GM18502 (cell line): ENCODE results near the gene ARMC9.
"Not testable (repeated sequence)": the region's sequence is repeated elsewhere in the genome, so short reads cannot be mapped to it uniquely, and the experiment has no call there.

ENCODE experiments used
- ATAC-seq: cut with Tn5 transposase; IDR thresholded peaks from one replicate; pipeline ENCODE4 v1.9.1; 2021; ENCODE audit warnings: mild to moderate bottlenecking; ENCODE audit not compliant: unreplicated experiment, poor library complexity

Gene ARMC9

DNA sequence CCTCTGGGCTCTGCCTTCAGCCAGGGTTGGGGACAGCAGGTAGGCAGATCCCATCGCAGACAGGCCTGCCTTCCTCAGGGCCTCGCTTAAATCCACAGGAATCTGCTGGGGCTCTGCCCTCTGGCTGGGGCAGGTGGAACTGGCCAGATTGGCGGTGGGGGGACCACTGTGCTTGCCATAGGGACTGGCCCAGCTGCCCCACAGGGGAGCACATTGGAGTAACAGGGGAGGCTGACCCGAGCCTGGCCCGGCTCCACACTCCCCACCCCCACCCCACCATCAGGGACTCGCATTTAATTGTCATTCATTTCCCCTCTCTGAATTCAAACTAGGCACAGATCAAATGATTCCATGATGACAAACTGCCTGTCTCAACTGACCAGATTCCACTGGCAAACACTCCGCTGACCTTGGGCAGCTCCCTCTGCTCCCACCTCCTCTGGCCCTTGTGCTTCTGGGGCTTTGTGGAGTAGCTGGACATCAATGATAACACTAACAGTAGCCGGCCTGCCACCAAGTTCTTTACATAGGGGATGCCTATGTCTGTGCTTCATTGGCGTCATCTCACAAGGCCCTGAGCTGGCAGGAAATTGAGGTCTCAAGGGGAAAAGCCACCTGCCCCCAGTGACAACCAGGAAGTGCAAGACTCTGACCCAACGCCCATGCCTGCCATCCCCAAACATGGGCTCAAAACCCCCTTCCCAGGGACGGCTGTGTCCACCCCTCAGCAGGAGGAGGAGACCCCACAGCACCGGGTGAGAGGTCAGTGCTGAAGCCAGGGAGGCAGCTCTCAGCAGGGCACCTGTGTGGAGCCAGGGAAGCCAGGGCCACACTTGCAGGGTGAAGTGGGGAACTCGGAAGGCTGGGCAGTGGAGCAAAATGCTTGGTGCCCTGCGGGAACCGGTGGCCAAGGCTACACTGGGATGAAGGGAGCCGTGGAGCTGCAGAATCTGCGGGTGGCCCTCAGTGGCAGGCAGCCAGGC is 195.0 kb downstream of the ARMC9 start:
- ATAC-seq, result peak; percentile 44

DNA sequence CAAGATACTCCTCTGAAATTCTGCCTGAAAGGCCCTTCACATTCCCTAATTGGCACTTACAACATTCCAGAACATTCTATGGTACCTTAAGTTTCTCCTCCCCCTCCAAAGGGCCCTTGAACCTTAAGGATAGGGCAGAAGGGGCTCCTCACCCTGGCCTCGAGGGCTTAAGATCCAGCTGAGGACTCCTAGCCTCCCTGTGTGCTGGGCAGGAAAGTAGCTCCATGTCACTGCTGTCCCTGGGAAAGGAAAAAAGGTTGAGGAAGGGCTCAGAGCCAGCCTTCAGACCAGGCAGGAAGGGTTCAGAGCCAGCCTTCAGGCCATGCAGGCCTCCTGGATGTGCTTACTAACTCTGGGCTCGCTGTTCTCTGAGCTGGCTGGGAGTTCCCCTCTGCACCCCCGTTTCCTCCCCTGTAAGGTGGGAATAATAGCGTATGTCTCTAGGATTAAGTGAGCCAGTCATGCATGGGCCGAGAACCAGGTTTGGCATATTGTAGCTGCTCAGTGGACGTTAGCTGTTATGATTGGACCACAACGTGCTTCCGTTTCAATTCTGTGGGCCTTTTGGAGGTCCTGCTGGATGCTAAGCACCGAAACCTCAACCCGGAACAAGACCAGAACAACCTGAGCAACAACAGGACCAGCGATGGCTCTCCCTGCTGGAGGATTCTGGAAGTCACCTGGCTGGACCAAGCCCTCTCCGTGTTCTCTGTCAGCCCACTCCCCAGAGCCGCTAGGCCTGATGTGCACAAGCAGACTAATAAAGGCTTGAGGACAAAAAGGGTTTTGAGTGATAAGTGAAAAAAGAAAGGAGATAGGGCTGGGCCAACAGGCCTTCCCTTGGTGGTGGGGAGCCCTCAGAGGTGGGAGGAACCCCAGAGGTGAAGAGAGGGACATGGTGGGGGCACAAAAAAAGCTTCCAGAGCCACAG is 196.0 kb downstream of the ARMC9 start:
- peak; percentile 64 for ATAC-seq

DNA sequence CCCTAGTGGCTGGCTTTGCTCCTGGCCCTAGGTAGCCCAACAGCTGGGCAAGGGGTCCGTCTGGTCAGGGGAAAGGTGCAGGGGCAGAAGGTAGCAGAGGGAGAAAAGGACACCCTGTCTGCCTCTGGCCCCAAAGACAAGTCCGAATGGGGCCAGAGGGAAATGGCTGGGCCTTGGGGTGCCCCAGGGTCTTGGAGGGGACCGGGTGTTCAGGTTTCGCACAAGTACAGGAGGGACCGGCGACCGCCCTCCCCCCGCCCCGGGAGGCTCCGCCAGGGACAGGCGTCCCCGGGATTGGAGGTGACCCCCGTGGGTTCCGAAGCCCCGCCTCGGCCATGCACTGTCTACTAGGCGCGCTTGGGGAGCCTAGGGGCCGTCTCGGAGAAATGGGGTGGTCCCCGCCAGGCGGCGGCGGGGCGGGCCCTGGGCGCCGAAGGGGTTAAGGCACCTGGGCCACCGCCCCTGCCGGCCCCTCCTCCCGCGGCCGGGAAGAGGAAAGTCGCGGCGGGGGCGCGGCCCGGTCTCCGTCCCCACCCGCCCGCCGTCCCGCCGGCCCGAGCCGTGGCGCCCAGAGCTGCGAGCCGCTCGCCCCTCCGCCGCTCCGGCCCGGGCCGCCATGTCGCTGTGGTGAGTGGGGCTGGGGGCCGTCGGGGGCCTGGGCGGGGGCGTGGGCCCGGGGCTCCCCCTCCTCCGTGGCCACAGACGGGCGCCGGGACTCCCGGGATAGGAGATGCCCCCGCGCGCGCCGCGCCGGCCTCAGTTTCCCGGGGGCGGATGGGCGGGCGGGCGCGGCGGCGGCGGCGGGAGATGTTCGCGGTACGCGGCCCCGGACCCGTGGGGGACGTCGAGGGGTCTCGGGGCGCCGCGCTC is 197.0 kb downstream of the ARMC9 start, which contains the start of gene B3GNT7:
Gene B3GNT7 (plus strand): TSS at position 523 of the 870 bp plus-strand sequence. CDS start 94 bp downstream, at position 617.
- no peak for ATAC-seq

DNA sequence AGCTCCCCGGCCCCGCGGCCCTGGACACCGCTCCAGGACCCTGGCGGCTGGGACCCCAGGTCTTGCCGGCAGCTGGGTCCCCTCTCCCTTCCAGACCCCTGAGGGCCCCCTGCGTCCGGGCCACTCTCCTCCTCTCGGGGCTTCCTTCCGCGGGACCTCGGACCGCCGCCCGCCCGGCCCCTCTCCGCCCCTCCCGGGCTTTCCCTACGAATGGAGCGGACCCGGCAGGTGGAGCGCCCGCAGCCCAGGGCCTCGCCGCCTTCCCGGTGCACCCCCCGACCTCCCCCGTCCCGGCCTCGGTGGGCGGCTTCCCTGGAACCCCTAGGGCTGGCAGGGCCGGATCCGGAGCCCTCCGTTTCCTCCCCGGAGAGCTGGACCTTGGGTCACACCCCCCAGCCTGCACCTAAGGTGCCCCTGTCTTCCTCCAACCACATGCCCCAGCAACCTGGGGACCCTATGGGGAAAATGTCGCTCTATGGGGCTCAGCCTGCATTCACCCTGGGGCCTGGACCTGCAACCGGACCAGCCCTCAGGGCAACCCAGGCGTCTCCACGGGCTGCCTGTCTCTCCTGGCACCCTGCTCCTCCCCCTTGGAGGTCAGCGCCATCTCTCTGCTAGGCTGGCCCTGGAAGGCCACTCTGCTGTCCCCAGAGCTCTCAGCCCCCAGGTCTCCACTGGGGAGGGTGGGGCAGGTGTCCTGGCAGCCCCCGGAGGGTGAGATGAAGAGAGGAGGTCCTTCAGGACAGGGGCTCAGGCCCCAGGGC is 197.8 kb downstream of the ARMC9 start:
- ATAC-seq, result no peak

DNA sequence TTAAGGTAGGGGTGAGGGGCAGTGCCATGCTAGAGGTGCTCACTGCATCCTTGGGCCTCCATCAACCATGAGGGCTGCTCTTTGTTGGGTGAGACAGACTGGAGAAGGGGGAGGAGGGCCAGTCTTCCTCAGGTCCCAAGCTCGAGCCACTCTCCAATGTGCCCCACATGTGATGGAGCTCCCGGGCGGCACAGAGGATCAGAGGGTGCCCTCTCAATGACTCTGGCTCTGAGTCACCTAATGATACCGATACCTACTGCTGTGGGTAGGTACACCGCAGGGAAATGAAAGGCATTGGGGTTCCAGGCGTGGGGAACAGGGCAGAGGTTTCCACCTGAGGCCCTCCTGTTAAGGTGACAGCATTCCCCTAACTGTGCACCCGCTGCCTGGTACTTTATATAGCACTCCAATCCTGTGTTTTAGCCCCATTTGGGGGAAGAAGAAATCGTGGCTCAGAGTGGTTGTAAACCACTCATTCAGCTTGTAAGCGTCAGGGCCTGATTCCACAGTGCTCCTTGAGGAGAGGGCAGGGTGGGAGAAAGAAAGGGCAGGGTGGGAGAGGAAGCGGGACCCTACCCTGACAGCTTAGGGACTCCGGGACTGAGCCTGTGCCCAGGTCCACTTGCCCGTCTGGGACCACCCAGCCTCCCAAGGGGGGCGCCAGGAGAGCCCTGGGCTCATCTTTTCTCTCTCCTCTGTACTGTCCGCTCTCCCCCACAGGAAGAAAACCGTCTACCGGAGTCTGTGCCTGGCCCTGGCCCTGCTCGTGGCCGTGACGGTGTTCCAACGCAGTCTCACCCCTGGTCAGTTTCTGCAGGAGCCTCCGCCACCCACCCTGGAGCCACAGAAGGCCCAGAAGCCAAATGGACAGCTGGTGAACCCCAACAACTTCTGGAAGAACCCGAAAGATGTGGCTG is 198.8 kb downstream of the ARMC9 start:
- ATAC-seq, result no peak

DNA sequence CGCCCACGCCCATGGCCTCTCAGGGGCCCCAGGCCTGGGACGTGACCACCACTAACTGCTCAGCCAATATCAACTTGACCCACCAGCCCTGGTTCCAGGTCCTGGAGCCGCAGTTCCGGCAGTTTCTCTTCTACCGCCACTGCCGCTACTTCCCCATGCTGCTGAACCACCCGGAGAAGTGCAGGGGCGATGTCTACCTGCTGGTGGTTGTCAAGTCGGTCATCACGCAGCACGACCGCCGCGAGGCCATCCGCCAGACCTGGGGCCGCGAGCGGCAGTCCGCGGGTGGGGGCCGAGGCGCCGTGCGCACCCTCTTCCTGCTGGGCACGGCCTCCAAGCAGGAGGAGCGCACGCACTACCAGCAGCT is 199.5 kb downstream of the ARMC9 start:
- no peak for ATAC-seq

DNA sequence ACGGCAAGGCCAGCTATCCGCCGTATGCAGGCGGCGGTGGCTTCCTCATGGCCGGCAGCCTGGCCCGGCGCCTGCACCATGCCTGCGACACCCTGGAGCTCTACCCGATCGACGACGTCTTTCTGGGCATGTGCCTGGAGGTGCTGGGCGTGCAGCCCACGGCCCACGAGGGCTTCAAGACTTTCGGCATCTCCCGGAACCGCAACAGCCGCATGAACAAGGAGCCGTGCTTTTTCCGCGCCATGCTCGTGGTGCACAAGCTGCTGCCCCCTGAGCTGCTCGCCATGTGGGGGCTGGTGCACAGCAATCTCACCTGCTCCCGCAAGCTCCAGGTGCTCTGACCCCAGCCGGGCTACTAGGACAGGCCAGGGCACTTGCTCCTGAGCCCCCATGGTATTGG is 200.2 kb downstream of the ARMC9 start:
- no peak for ATAC-seq

DNA sequence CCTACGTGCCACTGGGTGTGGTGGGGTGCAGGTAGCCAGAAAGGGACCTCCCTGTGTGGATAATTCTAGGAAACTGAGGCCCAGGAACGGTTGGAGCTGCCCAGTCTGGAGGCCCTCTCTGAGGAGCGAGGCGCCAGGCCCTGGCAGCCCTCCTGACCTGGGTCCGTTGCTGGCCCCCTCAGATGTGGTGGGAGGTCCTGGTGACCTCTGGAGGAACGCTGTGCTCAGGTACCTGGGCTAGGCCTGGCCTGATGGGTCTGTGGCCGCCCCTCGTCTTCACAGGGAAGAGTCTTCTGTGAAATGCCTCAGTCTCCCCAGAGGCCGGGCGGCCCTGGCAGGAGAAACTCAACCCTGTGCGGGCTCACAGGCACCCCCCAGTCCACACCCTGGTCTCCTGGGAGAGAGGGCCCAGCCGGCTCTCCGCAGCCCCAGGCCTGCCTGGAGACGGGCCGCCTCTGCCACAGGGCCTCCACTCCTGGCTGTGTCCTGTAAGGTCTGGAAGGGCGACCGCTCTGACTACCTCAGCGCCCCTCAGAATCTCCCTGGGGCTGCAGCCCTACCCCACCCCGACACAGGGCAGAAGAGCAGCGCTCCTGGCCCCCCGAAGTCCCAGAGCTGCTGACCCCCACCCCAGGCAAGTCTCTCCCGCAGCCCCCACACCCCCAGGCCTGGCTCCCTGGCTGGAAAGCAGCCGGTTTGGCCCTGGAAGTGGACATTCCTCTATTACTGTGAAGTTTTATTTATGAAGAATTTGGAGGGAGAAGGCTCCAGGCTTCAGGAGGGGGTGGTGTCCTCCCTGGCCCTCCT is 200.8 kb downstream of the ARMC9 start:
- ATAC-seq, result no peak

DNA sequence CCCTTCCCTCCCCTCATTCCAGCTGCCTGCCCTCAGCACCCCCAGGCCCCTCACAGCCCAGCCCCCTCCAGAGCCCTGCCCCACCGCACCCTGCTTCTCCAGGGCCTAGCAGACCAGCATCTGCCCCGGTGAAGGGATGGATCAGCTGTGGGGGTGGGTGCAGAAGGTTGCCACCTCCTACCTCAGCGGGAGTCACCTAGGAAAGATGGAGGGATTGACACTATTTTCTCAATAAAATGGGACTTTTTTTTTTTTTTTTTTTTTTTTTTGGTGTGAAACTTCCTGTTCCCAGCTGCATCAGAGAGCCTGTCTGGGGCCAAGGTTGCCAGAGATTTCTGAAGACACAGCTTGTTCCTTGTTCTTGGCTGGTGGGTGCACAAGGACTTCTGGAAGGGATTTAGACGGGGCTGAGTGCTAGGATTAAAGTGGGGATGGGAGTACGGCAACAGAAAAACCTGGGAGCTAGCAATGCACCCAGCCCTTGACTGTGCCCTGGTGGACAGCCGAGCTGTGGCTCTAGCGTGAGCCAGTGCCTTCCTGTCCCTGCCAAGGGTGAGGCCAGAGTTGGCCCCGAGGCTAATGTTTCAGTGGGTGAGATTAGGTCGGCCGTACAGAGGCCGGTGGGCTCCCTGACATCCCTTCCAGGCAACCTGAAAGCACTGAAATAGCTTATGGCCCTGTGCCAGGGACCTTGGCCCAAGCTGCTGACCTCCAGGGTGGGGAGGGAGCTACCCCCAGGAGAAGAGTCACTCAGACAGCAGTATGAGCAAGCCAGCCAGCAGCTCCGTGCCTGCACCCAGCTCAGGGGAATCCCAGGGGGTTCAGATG is 201.6 kb downstream of the ARMC9 start:
- no peak for ATAC-seq

DNA sequence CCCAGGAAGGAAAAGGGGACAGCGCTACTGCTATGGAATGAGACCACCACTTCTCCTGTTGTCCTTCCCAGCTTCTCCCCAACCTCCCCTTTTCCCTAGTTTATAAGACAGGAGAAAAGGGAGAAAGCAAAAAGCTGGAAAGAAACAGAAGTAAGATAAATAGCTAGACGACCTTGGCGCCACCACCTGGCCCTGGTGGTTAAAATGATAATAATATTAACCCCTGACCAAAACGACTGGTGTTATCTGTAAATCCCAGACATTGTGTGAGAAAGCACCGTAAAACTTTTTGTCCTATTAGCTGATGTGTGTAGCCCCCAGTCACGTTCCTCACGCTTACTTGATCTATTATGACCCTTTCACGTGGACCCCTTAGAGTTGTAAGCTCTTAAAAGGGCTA is 202.2 kb downstream of the ARMC9 start:
- ATAC-seq, result not testable (repeated sequence)

DNA sequence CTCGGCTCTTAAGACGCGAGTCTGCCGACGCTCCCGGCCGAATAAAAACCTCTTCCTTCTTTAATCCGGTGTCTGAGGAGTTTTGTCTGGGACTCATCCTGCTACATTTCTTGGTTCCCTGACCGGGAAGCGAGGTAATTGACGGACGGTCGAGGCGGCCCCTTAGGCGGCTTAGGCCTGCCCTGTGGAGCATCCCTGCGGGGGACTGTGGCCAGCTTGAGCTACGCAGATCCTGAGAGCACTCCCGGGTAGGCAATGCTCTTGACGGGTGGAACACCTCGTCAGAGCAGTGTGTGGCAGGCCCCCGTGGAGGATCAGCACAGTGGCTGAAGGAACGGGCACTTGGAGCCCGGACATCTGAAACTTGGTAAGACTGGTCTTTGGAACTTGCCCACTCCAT is 202.7 kb downstream of the ARMC9 start:
- ATAC-seq, result not testable (repeated sequence)

DNA sequence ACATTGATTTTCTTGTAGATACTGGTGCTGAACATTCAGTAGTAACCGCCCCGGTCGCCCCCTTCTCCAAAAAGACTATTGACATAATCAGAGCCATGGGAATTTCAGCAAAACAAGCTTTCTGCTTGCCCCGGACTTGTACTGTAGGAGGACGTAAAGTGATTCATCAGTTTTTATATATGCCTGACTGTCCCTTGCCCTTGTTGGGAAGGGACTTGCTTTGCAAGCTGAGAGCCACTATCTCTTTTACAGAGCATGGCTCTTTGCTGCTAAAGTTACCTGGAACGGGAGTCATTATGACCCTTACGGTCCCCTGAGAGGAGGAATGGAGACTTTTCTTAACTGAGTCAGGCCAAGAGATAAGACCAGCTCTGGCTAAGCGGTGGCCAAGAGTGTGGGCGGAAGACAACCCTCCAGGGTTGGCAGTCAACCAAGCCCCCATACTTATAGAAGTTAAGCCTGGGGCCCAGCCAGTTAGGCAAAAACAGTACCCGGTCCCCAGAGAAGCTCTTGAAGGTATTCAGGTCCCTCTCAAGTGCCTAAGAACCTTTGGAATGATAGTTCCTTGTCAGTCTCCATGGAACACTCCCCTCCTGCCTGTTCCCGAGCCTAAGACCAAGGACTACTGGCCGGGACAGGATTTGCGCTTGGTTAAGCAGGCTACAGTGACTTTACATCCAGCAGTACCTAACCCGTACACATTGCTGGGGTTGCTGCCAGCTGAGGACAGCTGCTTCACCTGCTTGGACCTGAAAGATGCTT is 205.2 kb downstream of the ARMC9 start:
- ATAC-seq, result not testable (repeated sequence)

DNA sequence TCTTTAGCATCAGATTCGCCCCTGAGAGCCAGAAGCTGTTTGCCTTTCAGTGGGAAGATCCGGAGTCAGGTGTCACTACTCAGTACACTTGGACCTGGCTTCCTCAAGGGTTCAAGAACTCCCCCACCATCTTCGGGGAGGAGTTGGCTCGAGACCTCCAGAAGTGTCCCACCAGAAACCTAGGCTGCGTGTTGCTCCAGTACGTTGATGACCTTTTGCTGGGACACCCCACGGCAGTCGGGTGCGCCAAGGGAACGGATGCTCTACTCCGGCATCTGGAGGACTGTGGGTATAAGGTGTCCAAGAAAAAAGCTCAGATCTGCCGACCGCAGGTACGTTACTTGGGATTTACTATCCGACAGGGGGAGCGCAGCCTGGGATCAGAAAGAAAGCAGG is 205.8 kb downstream of the ARMC9 start:
- not testable (repeated sequence) for ATAC-seq

DNA sequence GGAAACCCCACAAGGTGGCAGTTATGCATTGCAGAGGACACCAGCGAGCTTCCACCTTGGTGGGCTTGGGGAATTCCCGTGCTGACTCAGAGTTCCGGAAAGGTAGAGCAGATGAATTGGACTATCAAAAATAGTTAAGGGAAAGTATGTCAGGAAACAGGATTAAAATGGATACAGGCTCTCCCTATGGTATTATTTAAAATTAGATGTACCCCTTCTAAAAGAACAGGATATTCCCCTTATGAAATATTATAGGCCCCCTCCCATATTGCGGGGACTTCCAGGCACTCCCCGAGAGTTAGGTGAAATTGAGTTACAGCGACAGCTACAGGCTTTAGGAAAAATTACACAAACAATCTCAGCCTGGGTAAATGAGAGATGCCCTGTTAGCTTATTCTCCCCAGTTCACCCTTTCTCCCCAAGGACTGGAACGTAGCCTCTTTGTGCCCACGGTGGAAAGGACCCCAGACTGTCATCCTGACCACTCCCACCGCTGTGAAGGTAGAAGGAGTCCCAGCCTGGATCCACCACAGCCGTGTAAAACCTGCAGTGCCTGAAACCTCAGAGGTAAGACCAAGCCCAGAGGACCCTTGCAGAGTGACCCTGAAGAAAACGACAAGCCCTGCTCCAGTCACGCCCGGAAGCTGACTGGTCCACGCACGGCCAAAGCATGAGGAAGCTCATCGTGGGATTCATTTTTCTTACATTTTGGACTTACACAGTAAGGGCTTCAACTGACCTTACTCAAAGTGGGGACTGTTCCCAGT is 207.4 kb downstream of the ARMC9 start:
- ATAC-seq, result not testable (repeated sequence)

DNA sequence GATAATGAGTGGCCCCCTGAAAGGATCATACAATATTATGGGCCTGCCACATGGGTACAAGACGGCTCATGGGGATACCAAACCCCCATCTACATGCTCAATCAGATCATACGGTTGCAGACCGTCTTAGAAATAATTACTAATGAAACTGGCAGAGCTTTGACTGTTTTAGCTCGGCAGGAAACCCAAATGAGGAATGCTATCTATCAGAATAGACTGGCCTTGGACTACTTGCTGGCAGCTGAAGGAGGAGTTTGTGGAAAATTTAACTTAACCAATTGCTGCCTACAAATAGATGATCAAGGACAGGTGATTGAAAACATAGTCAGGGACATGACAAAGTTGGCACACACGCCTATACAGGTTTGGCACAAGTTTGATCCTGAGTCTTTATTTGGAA is 209.3 kb downstream of the ARMC9 start:
- ATAC-seq, result not testable (repeated sequence)
